PC-9 (cell line): ENCODE measurements around the gene ACAD8. TPM values are rescaled to one million over a fixed set of nuclear protein-coding genes. Genes with fewer than 3 reads are reported as not detected.

ENCODE experiments used
- Bru-seq: library from RNA; stranded (reverse); fragments of 400-500 nt; gene quantifications from one replicate; lab custom pipeline; 2021; lab: Mats Ljungman, UMichigan
- BruChase-seq, 2 experiments: library from RNA; stranded (reverse); fragments of 400-500 nt; gene quantifications; one replicate each; lab custom pipeline; 2021; lab: Mats Ljungman, UMichigan
- BruUV-seq: library from RNA; stranded (reverse); fragments of 400-500 nt; replicated peaks from 2 replicates; lab custom pipeline; 2021; lab: Mats Ljungman, UMichigan
- CTCF ChIA-PET: fragments of 300-600 bp; sonication (Branson Sonifier 250); formaldehyde crosslinking; loops from one replicate; lab custom pipeline; 2022; ENCODE audit warnings: antibody characterized with exemption; lab: Charles Lee
- POLR2A ChIA-PET: fragments of 300-600 bp; sonication (Branson Sonifier 250); formaldehyde crosslinking; loops from one replicate; lab custom pipeline; 2022; ENCODE audit warnings: antibody characterized with exemption; ENCODE audit not compliant: unreplicated experiment; lab: Charles Lee
- DNase-seq, 2 experiments: peaks; one replicate each; pipeline versions ENCODE4 v3.0.0 to v3.0.0-alpha.2; 2015 to 2022; ENCODE audit warnings: mixed read lengths in 1 of 2
- H2AFZ ChIP-seq: fragments of 200-600 bp; sonication (generic); 2 replicates; pipeline ENCODE4 v1.8.1; 2017; ENCODE audit warnings: antibody characterized with exemption
- H3F3A ChIP-seq: fragments of 200-600 bp; sonication (generic); 2 replicates; pipeline ENCODE4 v1.8.1; 2017; ENCODE audit warnings: antibody characterized with exemption, mild to moderate bottlenecking, low read depth; ENCODE audit not compliant: insufficient read depth
- H3K27ac ChIP-seq: fragments of 200-600 bp; sonication (generic); 2 replicates; pipeline ENCODE4 v1.6.1; 2016; ENCODE audit warnings: mixed run types
- H3K27me3 ChIP-seq: fragments of 200-600 bp; sonication (generic); 2 replicates; pipeline ENCODE4 v1.6.1; 2016; ENCODE audit warnings: low read depth, mixed run types; ENCODE audit not compliant: insufficient read depth
- H3K36me3 ChIP-seq: fragments of 200-600 bp; sonication (generic); 2 replicates; pipeline ENCODE4 v1.6.1; 2016; ENCODE audit warnings: low read depth, mixed run types
- H3K4me1 ChIP-seq: fragments of 200-600 bp; sonication (generic); replicated peaks from 2 replicates; pipeline ENCODE4 v1.6.1; 2016; ENCODE audit warnings: mixed run types; ENCODE audit not compliant: insufficient read depth
- H3K4me2 ChIP-seq: fragments of 200-600 bp; sonication (generic); 2 replicates; pipeline ENCODE4 v1.6.1; 2017; ENCODE audit warnings: mixed run types
- H3K4me3 ChIP-seq: fragments of 200-600 bp; sonication (generic); 2 replicates; pipeline ENCODE4 v1.6.1; 2016; ENCODE audit warnings: mixed run types
- H3K79me2 ChIP-seq: fragments of 200-600 bp; sonication (generic); 2 replicates; pipeline ENCODE4 v1.6.1; 2017; ENCODE audit warnings: low read depth, mixed run types
- H3K9me2 ChIP-seq: fragments of 200-600 bp; sonication (generic); 2 replicates; pipeline ENCODE4 v1.8.1; 2017; ENCODE audit warnings: mild to moderate bottlenecking; ENCODE audit not compliant: insufficient read depth
- H3K9me3 ChIP-seq: fragments of 200-600 bp; sonication (generic); 2 replicates; pipeline ENCODE4 v1.8.1; 2016; ENCODE audit warnings: low read depth; ENCODE audit not compliant: insufficient read depth
- H4K20me1 ChIP-seq: fragments of 200-600 bp; sonication (generic); 2 replicates; pipeline ENCODE4 v1.8.1; 2017; ENCODE audit not compliant: insufficient read depth
- CTCF ChIP-seq: fragments of 200-600 bp; sonication (generic); conservative IDR thresholded peaks from 2 replicates; pipeline ENCODE4 v1.6.1; 2017; ENCODE audit warnings: mixed run types, antibody characterized with exemption, mild to moderate bottlenecking, moderate library complexity
- EZH2 ChIP-seq: fragments of 200-600 bp; sonication (generic); IDR thresholded peaks from 2 replicates; pipeline ENCODE4 v1.8.0; 2017; ENCODE audit warnings: antibody characterized with exemption, low read depth
- intact Hi-C: fragments of 100-400 bp; cut with micrococcal nuclease; formaldehyde crosslinking; loops from one replicate; pipeline ENCODE4 v1.10.0; 2022; ENCODE audit not compliant: unreplicated experiment
- long read RNA-seq: library from polyadenylated mRNA; stranded (forward); transcript quantifications from one replicate; pipeline ENCODE4 v2.0.0, GENCODE V29; 2022
- total RNA-seq: library from RNA; stranded (reverse); gene quantifications from 2 replicates; pipeline ENCODE4 v1.2.3, GENCODE V29; 2021

The ACAD8 gene
- 16.1 and 17.2 TPM in 2 replicates for total RNA-seq
- percentile 43 among the genes with signal in this experiment for Bru-seq, nascent RNA
- BruChase-seq, experiment 1, labeled RNA remaining after a 2-hour chase = percentile 65 among the genes with signal in this experiment
- percentile 61 among the genes with signal in this experiment for BruChase-seq, experiment 2, labeled RNA remaining after a 6-hour chase
- long read RNA-seq, transcript ACAD8-201 (11 exons, 2,249 nt) = major isoform, 37 of 59 reads
- long read RNA-seq, partial matches to known transcripts = 6 of 59 reads
- long read RNA-seq, other reads (novel, unspliced or antisense) = 13 of 59 reads

- Histone ChIP-seq H3K4me1 (peaks cover 15% of the 10 kb centered on the region), H3K27ac (no peak within 1 kb of the TSS), H3K4me2 (peak within 1 kb of the TSS; percentile 96), H3K4me3 (peak within 1 kb of the TSS; percentile 73), H2AFZ (peak within 1 kb of the TSS; percentile 99), H3K36me3 (no peaks in the 10 kb centered on the region), H3K9me3 (no peaks in the 10 kb centered on the region), H4K20me1 (no peaks in the 10 kb centered on the region), H3K27me3 (no peaks in the 10 kb centered on the region), H3K9me2 (no peaks in the 10 kb centered on the region), H3K79me2 (peaks cover 18% of the 10 kb centered on the region), H3F3A (no peaks in the 10 kb centered on the region)
- ChIA-PET POLR2A (interaction anchor here (0.6 to 0.8 kb wide), 3 partner anchors 29 to 51 kb away, joined by 3 to 11 read pairs (median 6); partner anchors contain the start of genes NCAPD3 and VPS26B), CTCF (interaction anchor here (0.6 to 0.7 kb wide), 2 partner anchors 20 to 99 kb away, joined by 4 read pairs; no protein-coding TSS in a partner anchor)
- peak; percentile 92 for DNase-seq
- intact Hi-C loops = loop anchor here (2.0 to 5.0 kb wide), 2 partner anchors 29 to 79 kb away; partner anchors contain the start of genes GLB1L2 and VPS26B
- no TSS peak for BruUV-seq
- TF ChIP-seq CTCF (peak; percentile 39; the same call in 1 of the 2 replicates), EZH2 (no peak)
Observed at GRCh38 chr11:134253188-134253993, at the start of gene ACAD8, which contains the start of gene THYN1. Gene ACAD8 (plus strand): TSS chr11:134253568. CDS start chr11:134253601, 33 bp downstream. Gene THYN1 (minus strand): TSS chr11:134253352. CDS start chr11:134252882, 470 bp downstream.

- H4K20me1 ChIP-seq = peaks cover 6% of the 10 kb centered on the region; the same call in 1 of the 2 replicates
- no peak overlapping the region for H3K27ac ChIP-seq
- H2AFZ ChIP-seq = no peak overlapping the region
- peaks cover 21% of the 10 kb centered on the region for H3K36me3 ChIP-seq
- intact Hi-C loops = no loop called here
- no peaks in the 10 kb centered on the region for H3K27me3 ChIP-seq
- H3K9me2 ChIP-seq = no peaks in the 10 kb centered on the region
- no peaks in the 10 kb centered on the region for H3F3A ChIP-seq
- no peak overlapping the region for H3K4me2 ChIP-seq
- H3K9me3 ChIP-seq = no peaks in the 10 kb centered on the region
- H3K4me1 ChIP-seq = no peaks in the 10 kb centered on the region
- no peak overlapping the region for H3K4me3 ChIP-seq
- no peaks in the 10 kb centered on the region for H3K79me2 ChIP-seq
- ChIA-PET POLR2A (no interaction called here), CTCF (no interaction called here)
- BruUV-seq = no TSS peak
- no peak for TF ChIP-seq CTCF
- TF ChIP-seq EZH2 = no peak
- DNase-seq = no peak
Observed at GRCh38 chr11:134205729-134206128, 47.6 kb upstream of the ACAD8 start.

GRCh38 chr11:134206185-134206584 lies 47.2 kb upstream of the ACAD8 start:
- no peak overlapping the region for H2AFZ ChIP-seq
- no TSS peak for BruUV-seq
- CTCF ChIA-PET = no interaction called here
- intact Hi-C loops = no loop called here
- H3K4me3 ChIP-seq = no peak overlapping the region
- no peaks in the 10 kb centered on the region for H3K79me2 ChIP-seq
- H3K4me1 ChIP-seq = no peaks in the 10 kb centered on the region
- no peak overlapping the region for H3K4me2 ChIP-seq
- no peak for DNase-seq
- POLR2A ChIA-PET = no interaction called here
- peaks cover 22% of the 10 kb centered on the region for H3K36me3 ChIP-seq
- no peak for TF ChIP-seq EZH2
- TF ChIP-seq CTCF = no peak
- H3K9me3 ChIP-seq = no peaks in the 10 kb centered on the region
- peaks cover 6% of the 10 kb centered on the region; the same call in 1 of the 2 replicates for H4K20me1 ChIP-seq
- no peaks in the 10 kb centered on the region for H3K9me2 ChIP-seq
- no peaks in the 10 kb centered on the region for H3F3A ChIP-seq
- H3K27me3 ChIP-seq = no peaks in the 10 kb centered on the region
- no peak overlapping the region for H3K27ac ChIP-seq
